ENCODE data around the gene FXN. TPM values are rescaled to one million over a fixed set of nuclear protein-coding genes. Genes with fewer than 3 reads are reported as not detected.

The FXN gene
- total and polyA plus RNA-seq, 2 donors (not counting 3 experiments of a cell fraction or from before 2014, with no cell fraction given) = 18.2 to 21.2 TPM

GRCh38 chr9:69090946-69091345 is 55.4 kb downstream of the FXN start:
- Histone ChIP-seq H3K9ac (replicated peaks; ENCODE audit: extremely low read depth, insufficient read depth, low read length) (no peak overlapping the region), H3K27ac (ENCODE audit: insufficient read depth, low read depth, low read length) (no peak overlapping the region), H2AFZ (ENCODE audit: low read depth, low read length) (no peak overlapping the region), H3K9me1 (replicated peaks; ENCODE audit: control insufficient read depth, extremely low read depth, insufficient read depth, low read length) (peaks cover 2% of the 10 kb centered on the region), H3K4me2 (ENCODE audit: insufficient read depth, low read length) (peak overlapping the region; percentile 26), H3K27me3 (ENCODE audit: control insufficient read depth in 2 of 2, insufficient read depth in 2 of 2, low read length in 2 of 2) (no peaks in the 10 kb centered on the region), H3K4me3 (replicated peaks in 1 of 3; ENCODE audit: insufficient read depth in 1 of 3, low read depth in 1 of 3, low read length in 3 of 3) (no peak overlapping the region), H3K4me1 (ENCODE audit: control insufficient read depth, extremely low read depth, insufficient read depth, low read length) (peaks cover 31% of the 10 kb centered on the region), H4K20me1 (replicated peaks; ENCODE audit: control insufficient read depth, extremely low read depth, insufficient read depth, low read length) (no peaks in the 10 kb centered on the region), H3K79me2 (ENCODE audit: control insufficient read depth, insufficient read depth, low read length) (no peaks in the 10 kb centered on the region), H3K36me3 (ENCODE audit: control insufficient read depth in 2 of 2, extremely low read depth in 1 of 2, insufficient read depth in 2 of 2, low read length in 2 of 2) (no peaks in the 10 kb centered on the region), H3K9me3 (replicated peaks; ENCODE audit: control insufficient read depth, insufficient read depth, low read length) (no peaks in the 10 kb centered on the region)
- dilution Hi-C loops (cut with MboI; ENCODE audit: extremely low pct_ligation_motif_present, low sequenced_read_pairs) = no loop called here
- BruUV-seq (replicated peaks) = no TSS peak
- CTCF ChIA-PET = no interaction called here
- no peak for DNase-seq (ENCODE audit: low read depth, low spot score)
- POLR2A ChIA-PET = no interaction called here
- FAIRE-seq = no peak
- TF ChIP-seq GATA2 (IDR thresholded peaks at IDR 0.05; ENCODE audit: insufficient read depth, insufficient read length, low read depth, low read length) = no peak
- no peak for TF ChIP-seq MAX (IDR thresholded peaks at IDR 0.05; ENCODE audit: insufficient read depth, insufficient read length)
- intact Hi-C loops (cut with micrococcal nuclease) = loop anchor here (2.0 kb wide), 1 partner anchor 32 kb away; no protein-coding TSS in a partner anchor

- TF ChIP-seq GATA2 (IDR thresholded peaks at IDR 0.05; ENCODE audit: insufficient read depth, insufficient read length, low read depth, low read length) (no peak), POLR2A (IDR thresholded peaks at IDR 0.05; ENCODE audit: low read depth, low read length) (no peak), POLR2AphosphoS5 (IDR thresholded peaks at IDR 0.05; ENCODE audit: insufficient read depth, low read depth, low read length) (no peak), MYC (IDR thresholded peaks at IDR 0.05; ENCODE audit: low read depth, low read length) (no peak), EZH2 (IDR thresholded peaks at IDR 0.05; ENCODE audit: borderline replicate concordance, low read depth, low read length, severe bottlenecking) (no peak), MAX (IDR thresholded peaks at IDR 0.05; ENCODE audit: insufficient read depth, insufficient read length) (no peak), CTCF (IDR thresholded peaks at IDR 0.05; ENCODE audit: extremely low read depth in 1 of 2, insufficient read depth in 1 of 2, low read depth in 1 of 2, low read length in 2 of 2) (no peak), JUN (IDR thresholded peaks at IDR 0.05; ENCODE audit: borderline replicate concordance, insufficient read depth, insufficient read length, low read depth) (no peak), FOS (IDR thresholded peaks at IDR 0.05; ENCODE audit: borderline replicate concordance, insufficient read depth, low read length) (no peak)
- FAIRE-seq (no peak), DNase-seq (ENCODE audit: low read depth, low spot score) (no peak)
- H3K9me1 ChIP-seq (replicated peaks; ENCODE audit: control insufficient read depth, extremely low read depth, insufficient read depth, low read length) = peaks cover 2% of the 10 kb centered on the region
- CTCF ChIA-PET = interaction anchor here (1.4 to 1.8 kb wide), 2 partner anchors 28 to 100 kb away, joined by 5 to 7 read pairs; no protein-coding TSS in a partner anchor
- H3K4me3 ChIP-seq (replicated peaks in 1 of 3; ENCODE audit: insufficient read depth in 1 of 3, low read depth in 1 of 3, low read length in 3 of 3) = no peak overlapping the region
- H3K27ac ChIP-seq (ENCODE audit: insufficient read depth, low read depth, low read length) = no peak overlapping the region
- intact Hi-C loops (cut with micrococcal nuclease) = no loop called here
- no peaks in the 10 kb centered on the region for H3K9me3 ChIP-seq (replicated peaks; ENCODE audit: control insufficient read depth, insufficient read depth, low read length)
- no peak overlapping the region for H3K4me2 ChIP-seq (ENCODE audit: insufficient read depth, low read length)
- H3K27me3 ChIP-seq (ENCODE audit: control insufficient read depth in 2 of 2, insufficient read depth in 2 of 2, low read length in 2 of 2) = no peaks in the 10 kb centered on the region
- dilution Hi-C loops (cut with MboI; ENCODE audit: extremely low pct_ligation_motif_present, low sequenced_read_pairs) = no loop called here
- no peaks in the 10 kb centered on the region for H3K79me2 ChIP-seq (ENCODE audit: control insufficient read depth, insufficient read depth, low read length)
- peaks cover 46% of the 10 kb centered on the region for H3K4me1 ChIP-seq (ENCODE audit: control insufficient read depth, extremely low read depth, insufficient read depth, low read length)
- no peaks in the 10 kb centered on the region for H3K36me3 ChIP-seq (ENCODE audit: control insufficient read depth in 2 of 2, extremely low read depth in 1 of 2, insufficient read depth in 2 of 2, low read length in 2 of 2)
- H2AFZ ChIP-seq (ENCODE audit: low read depth, low read length) = no peak overlapping the region
- no peaks in the 10 kb centered on the region for H4K20me1 ChIP-seq (replicated peaks; ENCODE audit: control insufficient read depth, extremely low read depth, insufficient read depth, low read length)
- no TSS peak for BruUV-seq (replicated peaks)
- no peak overlapping the region for H3K9ac ChIP-seq (replicated peaks; ENCODE audit: extremely low read depth, insufficient read depth, low read length)
- POLR2A ChIA-PET = no interaction called here
These were observed 58.0 kb downstream of the FXN start for GRCh38 chr9:69093471-69094103.
